GM18520 (cell line): ENCODE data around the gene MAP3K5.
"Not testable (repeated sequence)": the region's sequence is repeated elsewhere in the genome, so short reads cannot be mapped to it uniquely, and the experiment has no call there.

Experiments
- ATAC-seq: cut with Tn5 transposase; IDR thresholded peaks from one replicate; pipeline ENCODE4 v1.9.1; 2021; ENCODE audit not compliant: unreplicated experiment

MAP3K5 gene

DNA sequence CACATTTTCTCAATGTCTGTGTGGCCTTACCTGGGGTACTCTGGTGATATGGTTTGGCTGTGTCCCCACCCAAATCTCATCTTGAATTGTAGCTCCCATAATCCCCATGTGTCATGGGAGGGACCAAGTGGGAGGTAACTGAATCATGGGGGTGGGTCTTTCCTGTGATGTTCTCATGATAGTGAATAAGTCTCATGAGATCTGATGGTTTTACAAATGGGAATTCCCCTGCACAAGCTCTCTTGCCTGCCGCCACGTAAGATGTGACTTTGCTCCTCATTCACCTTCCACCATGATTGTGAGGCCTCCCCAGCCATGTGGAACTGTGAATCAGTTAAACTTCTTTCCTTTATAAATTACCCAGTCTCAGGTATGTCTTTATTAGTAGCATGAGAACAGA is 201.4 kb downstream of the MAP3K5 start:
- ATAC-seq, result not testable (repeated sequence)

DNA sequence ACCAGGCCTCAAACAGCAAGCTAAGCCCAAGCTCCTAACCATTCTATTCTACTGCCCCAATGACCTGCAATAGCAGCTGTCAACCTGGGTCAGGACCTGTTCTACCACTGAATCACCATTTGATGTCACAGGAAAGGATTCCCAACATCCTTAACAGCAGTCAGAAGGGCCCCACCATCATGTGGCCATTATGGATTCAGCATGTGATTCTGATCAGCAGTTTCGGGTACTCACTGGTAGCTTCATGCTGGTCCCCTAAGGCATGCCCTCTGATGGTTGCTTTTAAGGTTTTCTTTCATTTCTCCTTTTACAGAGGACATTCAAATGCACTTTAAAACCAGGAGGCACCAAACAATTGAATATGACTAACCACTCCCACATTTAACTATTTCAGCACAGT is 204.8 kb downstream of the MAP3K5 start:
- no peak for ATAC-seq

DNA sequence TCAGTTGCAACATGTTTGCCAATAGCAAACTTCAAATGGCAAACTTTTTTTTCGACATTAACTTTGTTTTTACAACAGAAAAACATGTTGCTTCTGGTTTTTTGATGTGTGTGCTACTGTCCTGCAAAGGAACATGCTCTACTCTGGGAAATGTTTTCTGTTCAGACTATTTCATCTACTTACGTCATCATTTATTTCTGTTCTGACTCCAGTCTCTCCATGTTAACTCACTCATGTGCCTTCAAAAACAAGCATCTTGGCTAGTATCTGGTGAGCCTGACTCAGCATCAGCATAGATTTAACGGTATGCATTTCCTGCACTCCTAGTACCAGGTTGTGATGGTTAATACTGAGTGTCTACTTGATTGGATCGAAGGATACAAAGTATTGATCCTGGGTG is 206.0 kb downstream of the MAP3K5 start:
- ATAC-seq, result no peak

DNA sequence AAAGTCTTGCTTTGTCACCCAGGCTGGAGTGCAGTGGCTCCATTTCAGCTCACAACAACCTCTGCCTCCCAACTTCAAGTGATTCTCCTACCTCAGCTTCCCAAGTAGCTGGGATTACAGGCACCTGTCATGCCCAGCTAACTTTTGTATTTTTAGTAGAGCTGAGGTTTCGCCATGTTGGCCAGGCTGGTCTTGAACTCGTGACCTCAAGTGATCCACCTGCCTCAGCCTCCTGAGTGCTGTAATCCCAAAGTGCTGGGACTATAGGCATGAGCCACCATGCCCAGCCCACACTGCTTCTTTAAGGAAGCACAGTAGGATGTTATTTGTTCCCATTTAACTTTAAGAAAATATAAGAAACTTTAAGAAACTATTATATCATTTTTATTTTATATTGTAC is 206.8 kb downstream of the MAP3K5 start:
- not testable (repeated sequence) for ATAC-seq

DNA sequence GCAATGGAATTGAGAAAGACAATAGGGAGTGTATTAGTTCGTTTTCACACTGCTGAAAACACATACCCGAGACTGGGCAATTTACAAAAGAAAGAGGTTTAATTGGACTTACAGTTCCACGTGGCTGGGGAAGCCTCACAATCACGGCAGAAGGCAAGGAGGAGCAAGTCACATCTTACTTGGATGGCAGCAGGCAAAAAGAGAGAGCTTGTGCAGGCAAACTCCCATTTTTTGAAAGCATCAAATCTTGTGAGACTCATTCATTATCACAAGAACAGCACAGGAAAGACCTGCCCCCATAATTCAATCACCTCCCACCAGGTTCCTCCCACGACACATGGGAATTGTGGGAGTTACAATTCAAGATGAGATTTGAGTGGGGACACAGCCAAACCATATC is 208.0 kb downstream of the MAP3K5 start:
- ATAC-seq, result not testable (repeated sequence)

DNA sequence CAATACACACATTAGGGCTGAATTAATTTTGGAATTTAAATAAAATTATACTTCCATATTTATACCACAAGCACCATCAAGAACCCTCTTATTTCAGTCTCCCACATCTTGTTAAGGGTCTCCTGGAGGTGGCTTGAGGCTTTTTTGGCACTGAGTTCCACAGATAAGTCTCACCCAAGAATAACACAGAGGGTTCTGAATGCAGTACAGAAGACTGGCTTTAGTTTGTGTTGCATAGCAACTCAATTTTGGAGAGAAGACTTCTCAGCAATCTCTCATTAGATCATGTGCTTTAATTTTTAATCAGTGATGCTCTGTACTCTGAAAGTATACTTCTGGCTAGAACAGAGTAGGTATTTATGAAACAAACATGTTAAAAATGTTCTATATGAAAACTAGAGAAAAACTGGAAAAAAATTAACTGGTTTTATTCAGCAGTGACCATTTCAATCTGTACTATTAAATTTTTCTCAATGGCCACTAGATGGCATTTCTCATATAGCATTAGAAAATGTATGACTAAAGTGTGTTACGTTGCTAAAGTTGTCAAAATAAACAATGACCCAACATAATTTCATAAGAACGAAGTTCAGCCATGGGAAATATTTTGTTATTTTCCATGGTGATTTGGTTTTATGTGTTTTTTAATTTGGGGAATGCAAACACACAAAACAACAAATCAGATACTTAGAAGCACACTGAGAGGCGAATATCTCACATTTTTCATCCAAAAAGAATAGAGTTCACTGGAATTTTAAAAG is 209.4 kb downstream of the MAP3K5 start:
- no peak for ATAC-seq

DNA sequence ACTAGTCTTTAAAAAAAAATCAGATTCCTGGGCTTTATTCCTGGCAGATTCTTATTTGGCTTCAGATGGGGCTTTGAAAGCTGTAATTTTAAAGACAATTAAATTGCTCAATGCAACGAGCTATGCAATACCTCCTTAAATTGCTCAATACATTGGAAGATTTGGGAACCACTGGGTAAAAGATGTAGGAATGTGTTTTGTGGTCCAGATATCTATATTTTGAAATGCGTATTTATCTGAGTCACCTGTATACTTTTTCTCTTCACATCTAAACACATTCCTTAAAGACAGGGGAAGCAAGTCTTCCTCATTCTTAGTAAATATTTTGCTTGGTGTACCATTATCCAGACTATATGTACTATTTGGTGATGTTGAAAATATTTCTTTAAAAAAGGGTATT is 212.5 kb downstream of the MAP3K5 start:
- no peak for ATAC-seq

DNA sequence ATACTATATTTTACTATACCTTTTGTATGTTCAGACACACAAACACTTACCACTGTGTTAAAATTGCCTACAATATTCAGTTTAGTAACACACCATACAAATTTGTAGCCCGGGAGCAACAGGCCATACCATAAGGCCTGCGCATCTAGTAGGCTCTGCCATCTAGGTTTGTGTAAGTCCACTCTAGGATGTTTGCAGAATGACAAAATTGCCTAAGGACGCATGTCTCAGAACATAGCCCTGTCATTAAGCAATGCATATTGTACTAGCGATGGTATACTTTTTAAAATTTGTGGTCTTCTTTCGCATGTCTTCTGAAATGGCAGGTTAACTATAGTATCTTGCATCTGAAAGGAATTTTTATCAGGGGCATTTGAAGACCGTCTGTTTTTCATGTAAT is 215.5 kb downstream of the MAP3K5 start:
- ATAC-seq, result no peak

DNA sequence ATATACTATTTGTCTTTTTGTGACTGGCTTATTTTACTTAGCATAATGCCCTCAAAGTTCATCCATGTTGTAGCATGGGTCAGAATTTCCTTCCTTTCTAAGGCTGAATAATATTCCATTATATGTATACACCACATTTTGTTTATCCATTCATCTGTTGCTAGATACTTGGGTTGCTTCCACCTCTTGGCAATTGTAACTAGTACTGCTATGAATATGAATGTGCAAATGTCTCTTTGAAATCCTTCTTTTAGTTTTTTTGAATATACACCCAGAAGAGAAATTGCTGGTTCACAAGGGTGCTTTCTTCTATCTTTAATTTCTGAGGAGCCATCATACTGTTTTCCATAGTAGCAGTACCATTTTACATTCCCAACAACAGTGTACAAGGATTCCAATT is 220.8 kb downstream of the MAP3K5 start:
- no peak for ATAC-seq

DNA sequence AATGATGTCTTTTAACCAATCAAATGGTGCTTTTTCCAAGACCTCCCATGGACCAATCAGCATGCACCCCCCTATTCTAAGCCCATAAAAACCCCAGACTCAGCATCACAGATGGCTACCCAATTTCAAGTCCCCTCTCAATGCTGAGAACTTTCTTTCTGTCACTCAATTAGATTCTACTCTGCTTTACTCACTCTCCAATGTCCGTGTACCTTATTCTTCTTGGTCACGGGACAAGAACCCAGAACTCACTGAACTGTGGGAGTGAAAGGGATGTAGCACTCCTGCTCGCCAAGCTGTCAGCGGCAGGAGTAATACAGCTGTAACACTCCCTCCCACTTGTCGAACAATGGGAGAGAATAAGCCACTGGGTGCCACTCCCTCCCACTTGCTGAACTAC is 221.2 kb downstream of the MAP3K5 start:
- no peak for ATAC-seq

DNA sequence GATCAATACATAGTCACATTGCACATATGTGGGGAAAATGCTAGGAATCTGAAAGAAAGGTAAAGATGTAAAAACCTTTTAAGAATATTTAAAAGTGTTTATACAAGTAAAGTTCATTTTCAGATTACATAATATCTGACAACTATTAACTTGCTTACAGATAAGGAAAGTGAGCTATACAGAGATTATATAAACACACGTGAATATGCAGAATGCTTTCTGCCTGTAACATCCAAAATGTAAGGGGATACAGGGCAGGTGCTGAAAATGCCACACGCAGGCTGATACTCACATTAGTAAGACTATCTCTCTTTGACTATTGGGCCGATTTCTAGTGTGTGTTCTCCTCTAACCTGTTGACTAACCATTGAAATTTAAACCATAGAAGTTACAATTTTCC is 224.1 kb downstream of the MAP3K5 start:
- no peak for ATAC-seq

DNA sequence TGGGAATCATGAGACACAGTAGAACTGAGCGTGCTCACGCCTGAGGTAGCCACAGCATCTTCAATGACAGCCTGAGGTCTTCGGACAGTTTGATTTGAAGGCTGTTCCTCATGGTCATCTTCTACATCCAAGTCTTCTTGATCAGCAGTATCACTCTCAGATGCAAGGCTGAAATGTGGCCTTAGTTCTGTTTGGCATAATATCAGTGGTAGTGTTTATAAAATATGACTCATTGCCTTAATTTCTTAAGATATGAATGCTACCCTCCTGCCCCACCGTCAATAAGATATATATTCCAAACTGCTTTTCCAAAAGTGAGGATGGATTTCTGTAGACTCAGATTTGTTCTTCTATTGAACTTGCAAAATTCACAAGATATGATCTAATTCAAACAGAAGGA is 224.6 kb downstream of the MAP3K5 start:
- no peak for ATAC-seq

DNA sequence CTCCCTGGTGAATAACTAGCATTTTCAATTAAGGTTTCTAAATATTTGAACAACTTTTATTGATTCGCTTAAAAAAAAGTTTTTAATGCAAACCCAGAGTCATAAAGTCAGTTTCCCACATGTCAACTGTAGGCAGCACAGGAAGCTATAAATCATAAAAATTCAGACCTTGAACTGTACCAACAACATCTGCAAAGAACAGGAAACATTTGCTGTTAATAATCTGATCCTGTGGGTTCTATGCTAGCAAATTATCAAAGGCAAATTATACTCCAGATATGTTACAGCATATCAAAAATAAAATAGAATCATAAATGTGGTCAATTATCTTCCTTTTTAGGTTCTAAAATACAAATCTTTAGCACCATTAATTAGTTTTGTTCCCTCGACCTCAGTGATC is 225.4 kb downstream of the MAP3K5 start:
- ATAC-seq, result no peak

DNA sequence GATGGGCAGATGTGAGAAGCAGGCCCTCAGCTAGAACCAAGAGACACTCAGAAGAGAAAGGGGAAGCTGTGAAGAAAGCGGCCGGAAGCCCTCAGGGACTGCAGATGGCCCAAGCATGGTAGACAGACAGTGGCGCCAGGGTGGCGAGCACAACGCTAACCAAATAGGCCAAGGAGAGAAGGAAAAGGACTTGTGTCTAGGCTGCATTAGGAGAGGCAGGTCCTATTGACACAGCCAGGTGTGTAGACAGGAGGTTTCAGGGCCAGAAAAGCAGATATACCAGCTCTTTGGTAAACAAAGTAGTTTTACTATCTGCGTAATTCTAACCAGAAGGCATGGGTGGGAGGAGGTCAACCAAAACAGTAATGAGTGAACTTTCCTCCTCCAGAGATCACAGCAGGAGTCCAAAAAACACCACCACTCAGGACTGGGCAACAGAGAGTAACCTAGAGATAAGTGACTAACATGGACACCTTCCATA is 226.2 kb downstream of the MAP3K5 start:
- ATAC-seq, result no peak

DNA sequence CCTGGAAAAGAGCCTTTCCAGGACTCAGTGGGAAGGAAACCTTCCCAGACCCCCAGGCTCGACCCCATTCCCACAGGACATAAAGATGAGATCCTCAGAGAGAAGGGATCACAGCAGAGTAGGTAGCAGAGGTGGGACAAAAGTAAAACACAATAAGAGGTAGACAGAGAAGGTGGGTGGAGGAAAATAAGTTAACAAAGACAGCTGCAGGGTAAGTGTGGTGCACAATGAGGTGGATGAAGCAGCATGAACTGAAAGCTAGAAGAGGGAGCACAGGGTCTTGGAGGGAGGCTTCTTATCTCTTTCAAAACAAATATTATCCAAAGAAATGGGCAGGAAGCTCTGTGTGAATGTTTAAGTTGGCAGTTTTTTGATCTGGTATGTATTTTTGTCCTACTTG is 228.1 kb downstream of the MAP3K5 start:
- no peak for ATAC-seq

DNA sequence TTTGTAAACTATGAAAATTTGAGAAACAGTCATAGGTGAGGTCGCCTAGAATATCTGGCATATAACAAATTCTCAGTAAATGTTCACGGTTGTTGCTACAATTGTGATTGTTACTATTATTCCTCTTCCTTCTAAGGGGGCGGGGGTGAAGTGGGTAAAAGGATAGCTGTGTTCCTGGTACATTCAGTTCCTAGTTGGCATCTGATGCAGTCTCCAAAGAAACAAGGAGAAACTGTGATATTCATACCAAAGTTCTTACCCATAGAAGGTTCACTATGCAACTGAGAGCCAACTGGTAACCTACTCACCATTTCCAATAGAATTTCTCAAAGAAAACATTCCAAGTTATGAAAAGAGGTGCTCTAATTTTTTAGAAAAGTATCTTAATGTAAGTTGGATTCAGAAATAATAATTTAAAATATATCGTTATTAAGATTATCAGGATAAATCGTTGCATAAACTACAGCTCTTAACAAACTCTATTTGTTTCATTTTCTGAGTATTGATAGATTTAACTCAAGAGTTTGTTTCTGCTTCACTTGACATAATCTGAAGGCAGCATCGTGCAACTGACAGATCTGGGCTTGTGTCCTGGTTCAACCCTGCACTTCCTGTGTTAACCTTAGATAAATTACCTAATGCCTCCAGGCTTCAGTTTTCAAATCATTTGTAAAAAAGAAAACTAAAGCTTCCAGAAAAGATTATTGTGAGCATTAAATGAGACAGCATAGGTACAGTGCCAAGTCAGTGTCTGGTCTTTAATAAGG is 228.7 kb downstream of the MAP3K5 start:
- no peak for ATAC-seq

DNA sequence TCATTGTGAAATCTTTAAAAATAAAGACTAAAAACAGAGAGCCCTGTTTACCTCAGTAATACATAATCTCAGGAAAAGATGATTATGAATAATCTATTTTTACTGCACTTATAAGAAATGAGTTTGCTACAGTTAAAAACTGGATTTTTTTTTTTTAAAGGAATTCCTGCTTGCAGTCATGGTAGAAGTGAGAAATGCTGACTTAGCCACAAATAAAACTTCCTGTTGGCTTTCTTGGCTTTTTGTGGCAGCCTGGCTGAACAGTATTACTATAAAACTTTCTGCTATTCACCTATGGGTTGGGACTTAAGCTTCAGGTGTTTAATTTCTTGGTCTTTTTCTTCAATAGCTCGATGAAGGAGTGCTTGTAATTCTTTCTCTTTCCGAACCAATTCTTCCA is 230.1 kb downstream of the MAP3K5 start:
- no peak for ATAC-seq

DNA sequence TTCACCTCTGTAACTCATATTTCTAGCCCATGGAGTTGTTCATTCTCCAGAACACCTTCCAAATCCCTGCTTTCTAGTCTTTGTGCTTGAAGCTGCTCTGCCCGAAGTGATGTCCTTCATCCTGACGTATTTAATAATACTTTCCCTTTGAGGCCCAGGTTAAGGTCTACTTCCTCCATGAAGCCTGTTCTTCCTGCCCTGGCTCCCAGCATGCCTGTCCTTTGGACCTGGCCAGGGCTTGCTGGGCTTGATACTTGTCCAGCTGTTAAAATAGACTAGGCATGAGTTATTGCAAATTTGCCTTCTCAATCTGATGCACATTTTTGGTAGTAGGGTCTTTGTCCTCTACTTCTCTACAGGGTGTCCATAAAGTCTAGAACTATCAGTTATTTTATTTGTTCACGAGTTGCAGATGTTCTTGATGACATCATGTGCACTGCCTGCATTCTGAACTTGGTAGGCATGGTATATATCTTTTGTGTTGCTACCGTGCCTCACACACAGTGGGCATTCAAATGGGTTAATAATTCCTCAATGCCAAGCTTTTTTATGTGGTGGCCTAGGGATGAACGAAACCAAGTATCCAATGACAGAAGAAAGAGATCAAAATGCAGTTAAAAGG is 239.0 kb downstream of the MAP3K5 start:
- no peak for ATAC-seq

DNA sequence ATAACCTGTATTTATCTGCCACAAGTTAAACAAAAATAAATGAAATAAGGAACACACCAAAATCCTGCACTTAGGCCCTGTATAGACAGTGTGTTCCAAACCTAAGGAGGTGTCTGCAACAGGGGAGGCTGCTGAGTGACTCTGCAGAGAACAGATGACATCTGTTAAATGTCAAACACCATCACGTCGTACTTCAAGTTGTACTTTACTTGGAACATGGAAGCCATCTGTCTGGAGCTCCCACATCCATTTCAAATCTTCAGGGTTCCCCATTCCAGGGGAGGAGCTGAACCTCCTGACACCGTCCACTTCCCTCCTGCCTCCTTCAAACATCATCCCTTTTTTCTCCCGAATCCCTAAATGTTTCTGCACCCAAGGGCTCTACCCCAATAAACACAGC is 240.2 kb downstream of the MAP3K5 start:
- ATAC-seq, result no peak

DNA sequence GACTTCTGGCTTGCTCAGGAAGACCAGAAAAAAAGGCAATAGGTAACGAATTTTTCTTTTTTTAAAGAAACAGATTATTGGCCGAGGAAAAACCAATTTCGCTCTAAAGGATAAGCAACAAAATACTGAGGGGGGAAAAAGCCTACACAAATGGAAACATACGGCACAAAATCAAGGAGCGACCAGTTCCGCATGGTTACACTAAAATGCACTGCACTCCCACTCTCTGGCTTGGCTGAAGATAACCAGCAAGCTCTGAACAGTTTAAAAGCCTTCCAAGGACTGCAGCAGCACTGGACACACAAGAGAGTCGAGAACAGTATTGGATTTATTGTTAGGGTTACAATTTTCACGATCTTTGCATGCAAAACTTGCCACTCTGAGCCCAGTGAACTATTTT is 241.2 kb downstream of the MAP3K5 start:
- no peak for ATAC-seq

DNA sequence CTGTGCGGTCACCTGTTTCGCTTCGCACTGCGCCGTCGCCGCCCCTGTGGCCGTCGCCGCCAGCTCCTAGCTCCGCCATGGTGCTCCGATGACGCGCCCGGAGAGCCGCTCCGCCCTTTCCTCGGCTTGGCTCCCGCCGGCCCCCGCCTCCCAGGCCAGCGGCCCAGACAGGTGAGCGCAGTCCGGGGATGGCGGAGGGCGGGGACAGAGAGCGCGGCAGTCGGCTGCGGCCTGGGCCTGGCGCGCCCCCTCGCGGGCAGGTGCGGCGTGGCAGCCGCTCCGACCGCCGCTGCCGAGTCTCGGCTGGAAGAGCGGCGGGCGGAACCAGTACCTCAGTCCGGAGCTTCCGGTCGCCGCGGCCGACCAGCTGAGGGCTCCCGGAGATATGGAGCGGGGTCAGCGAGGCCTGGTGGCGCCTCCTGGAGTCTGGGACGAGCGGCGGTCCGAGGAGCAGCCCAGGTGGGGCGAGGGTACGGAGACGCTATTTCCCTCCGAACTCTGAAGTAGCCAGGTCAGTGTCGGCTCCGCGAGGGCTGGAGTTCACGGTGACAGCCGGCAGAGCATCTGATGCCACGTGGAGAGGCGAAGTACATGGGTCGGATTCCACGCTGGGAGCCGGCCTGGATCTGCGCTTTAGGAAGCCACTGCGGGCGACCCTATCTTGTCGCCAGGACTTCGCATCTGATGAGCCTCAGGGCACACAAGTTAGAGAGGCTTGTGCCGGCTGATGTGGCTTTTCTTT is 241.8 kb downstream of the MAP3K5 start, which contains the start of gene MAP7:
Gene MAP7 (minus strand): TSS at position 93 of the 742 bp plus-strand sequence. CDS start 14 bp downstream, at position 79.
- peak; percentile 52 for ATAC-seq
